HG02571 (cell line): Measurements from ENCODE around the gene GPR173.

Source experiments
- ATAC-seq: cut with Tn5 transposase; IDR thresholded peaks from one replicate; pipeline ENCODE4 v1.9.1; 2021; ENCODE audit warnings: mild to moderate bottlenecking, moderate library complexity; ENCODE audit not compliant: unreplicated experiment

Gene GPR173

GRCh38 chrX:53065104-53065503 is 16.5 kb downstream of the GPR173 start:
- ATAC-seq, result no peak

- ATAC-seq, result no peak
Observed at GRCh38 chrX:53071064-53071463, 22.5 kb downstream of the GPR173 start.

GRCh38 chrX:53071604-53072417 is 23.2 kb downstream of the GPR173 start:
- peak; percentile 60 for ATAC-seq

GRCh38 chrX:53072418-53073114 is 24.0 kb downstream of the GPR173 start:
- no peak for ATAC-seq

GRCh38 chrX:53073115-53073586 is 24.6 kb downstream of the GPR173 start:
- no peak for ATAC-seq

- ATAC-seq, result no peak
Observed at GRCh38 chrX:53075011-53075410, 26.4 kb downstream of the GPR173 start.

GRCh38 chrX:53076671-53077070 is 28.1 kb downstream of the GPR173 start:
- no peak for ATAC-seq

GRCh38 chrX:53077207-53078197 is 28.9 kb downstream of the GPR173 start:
- no peak for ATAC-seq

GRCh38 chrX:53078943-53079342 is 30.4 kb downstream of the GPR173 start:
- ATAC-seq, result no peak

- no peak for ATAC-seq
Observed at GRCh38 chrX:53080628-53081580, 32.3 kb downstream of the GPR173 start.

- ATAC-seq, result peak; percentile 91
Observed at GRCh38 chrX:53081925-53082772, 33.6 kb downstream of the GPR173 start, which contains the start of gene TSPYL2. TSS of gene TSPYL2 (plus strand) at chrX:53082367. CDS start at chrX:53082499, 132 bp downstream.

GRCh38 chrX:53082773-53083616 is 34.4 kb downstream of the GPR173 start:
- no peak for ATAC-seq

GRCh38 chrX:53084043-53084570 is 35.5 kb downstream of the GPR173 start:
- no peak for ATAC-seq

- ATAC-seq, result no peak
Observed at GRCh38 chrX:53084863-53085262, 36.3 kb downstream of the GPR173 start.

- no peak for ATAC-seq
Observed at GRCh38 chrX:53085661-53086229, 37.2 kb downstream of the GPR173 start.

GRCh38 chrX:53086464-53086863 is 37.9 kb downstream of the GPR173 start:
- ATAC-seq, result no peak

GRCh38 chrX:53087388-53087831 is 38.8 kb downstream of the GPR173 start:
- no peak for ATAC-seq
